Measurements from ENCODE around the gene CDH4.

DNA sequence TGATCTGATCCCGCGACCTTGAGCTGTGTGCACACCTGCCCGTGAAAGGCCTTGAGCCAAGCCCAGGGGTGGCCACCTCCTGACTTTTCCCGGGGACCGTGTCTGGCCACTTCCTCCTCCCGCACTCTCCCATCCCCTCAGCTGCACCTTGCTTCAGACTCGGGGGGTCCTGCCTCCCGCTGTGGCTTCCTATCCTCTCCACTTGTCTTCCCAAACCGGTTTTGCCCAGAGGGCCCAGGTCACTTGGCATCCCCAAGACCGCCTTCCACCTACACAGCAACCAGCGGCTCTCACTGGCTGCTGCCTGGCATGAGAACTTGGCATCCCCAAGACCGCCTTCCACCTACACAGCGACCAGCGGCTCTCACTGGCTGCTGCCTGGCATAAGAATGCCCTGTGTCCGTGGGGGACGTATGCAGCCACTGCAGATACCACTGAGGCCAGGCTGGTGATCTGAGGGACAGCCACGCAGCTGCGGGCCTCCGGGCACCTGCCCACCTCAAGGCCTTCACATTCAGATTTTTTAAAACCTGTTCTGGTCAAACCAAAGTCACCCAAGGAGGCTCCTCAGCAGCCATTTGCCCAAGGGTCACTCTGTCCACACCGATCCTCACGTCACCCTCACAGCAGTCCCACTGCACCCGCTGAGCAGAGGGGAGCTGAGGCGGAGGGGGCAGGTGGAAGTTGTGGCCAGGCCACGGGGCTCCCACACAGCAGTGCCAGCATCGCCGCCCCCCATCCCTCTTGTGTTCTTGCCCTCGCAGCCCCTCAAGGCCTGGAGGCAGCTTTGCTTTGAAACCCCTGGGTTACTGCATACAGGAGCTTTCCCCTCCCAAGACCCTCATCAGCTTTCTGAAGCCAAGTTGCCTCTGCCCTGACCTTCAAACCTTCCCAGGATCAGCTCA is 568.1 kb downstream of the CDH4 start:
- TF ChIP-seq, protein P1, sequence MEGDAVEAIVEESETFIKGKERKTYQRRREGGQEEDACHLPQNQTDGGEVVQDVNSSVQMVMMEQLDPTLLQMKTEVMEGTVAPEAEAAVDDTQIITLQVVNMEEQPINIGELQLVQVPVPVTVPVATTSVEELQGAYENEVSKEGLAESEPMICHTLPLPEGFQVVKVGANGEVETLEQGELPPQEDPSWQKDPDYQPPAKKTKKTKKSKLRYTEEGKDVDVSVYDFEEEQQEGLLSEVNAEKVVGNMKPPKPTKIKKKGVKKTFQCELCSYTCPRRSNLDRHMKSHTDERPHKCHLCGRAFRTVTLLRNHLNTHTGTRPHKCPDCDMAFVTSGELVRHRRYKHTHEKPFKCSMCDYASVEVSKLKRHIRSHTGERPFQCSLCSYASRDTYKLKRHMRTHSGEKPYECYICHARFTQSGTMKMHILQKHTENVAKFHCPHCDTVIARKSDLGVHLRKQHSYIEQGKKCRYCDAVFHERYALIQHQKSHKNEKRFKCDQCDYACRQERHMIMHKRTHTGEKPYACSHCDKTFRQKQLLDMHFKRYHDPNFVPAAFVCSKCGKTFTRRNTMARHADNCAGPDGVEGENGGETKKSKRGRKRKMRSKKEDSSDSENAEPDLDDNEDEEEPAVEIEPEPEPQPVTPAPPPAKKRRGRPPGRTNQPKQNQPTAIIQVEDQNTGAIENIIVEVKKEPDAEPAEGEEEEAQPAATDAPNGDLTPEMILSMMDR (IDR thresholded peaks at IDR 0.05; ENCODE audit: insufficient read depth, low read depth, low read length), result no peak
- TF ChIP-seq EZH2 (IDR thresholded peaks at IDR 0.05; ENCODE audit: insufficient read depth, low read length), result no peak

Measured in astrocyte (in vitro differentiated cells and primary cell).